ENCODE results near the gene SRSF3.
"Not testable (repeated sequence)": the region's sequence is repeated elsewhere in the genome, so short reads cannot be mapped to it uniquely, and the experiment has no call there.

SRSF3 gene

DNA sequence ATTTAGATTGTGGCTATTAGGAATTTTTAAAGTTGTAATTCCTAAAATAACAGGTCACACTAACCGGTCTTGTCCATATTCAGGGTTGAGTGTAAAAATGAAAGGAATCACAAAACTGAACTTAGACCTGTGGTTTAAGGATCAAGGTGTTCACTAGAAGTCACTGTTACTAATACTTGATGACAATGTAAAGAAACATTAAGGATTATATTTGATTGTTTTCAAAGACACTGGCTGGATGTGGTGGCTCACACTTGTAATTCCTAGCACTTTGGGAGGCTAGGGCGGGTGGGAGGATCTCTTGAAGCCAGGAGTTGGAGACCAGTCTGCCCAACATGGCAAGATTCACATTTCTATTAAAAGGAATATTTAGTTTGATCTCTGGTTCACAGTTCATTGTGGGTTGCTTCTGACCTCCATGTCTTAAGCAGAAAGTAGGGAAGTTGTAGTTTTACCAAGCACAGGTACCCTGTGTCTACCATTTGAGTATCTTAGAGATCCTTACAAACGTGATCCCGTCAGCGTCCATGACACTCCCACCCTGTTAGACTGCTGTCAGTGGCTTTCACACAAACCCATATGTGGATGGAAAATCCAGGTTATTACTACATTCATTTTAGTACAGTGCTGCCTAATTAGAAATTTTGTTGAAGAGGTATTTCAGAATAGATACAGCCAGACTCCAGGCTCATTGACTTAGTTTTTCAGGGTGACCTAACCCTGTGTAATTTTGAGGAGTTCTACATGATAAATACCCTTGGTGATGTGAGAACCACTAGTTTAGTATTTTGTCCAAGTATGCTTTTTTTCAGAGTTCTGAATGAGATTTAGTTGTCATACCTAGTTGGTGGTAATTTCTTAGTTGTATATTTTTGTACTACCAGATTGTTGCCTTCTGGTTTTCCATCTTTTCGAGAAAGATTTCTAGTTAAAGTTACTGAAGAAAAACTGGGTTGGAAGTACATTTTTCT lies 10.2 kb downstream of the SRSF3 start:
- no peak for TF ChIP-seq CTCF (IDR thresholded peaks at IDR 0.05; ENCODE audit: low read depth, low read length)
- DNase-seq (ENCODE audit: low read depth in 2 of 2) = no peak

GRCh38 chr6:36605143-36605542 lies 11.0 kb downstream of the SRSF3 start:
- TF ChIP-seq CTCF (IDR thresholded peaks at IDR 0.05; ENCODE audit: low read depth, low read length) = no peak
- DNase-seq (ENCODE audit: low read depth in 2 of 2) = no peak

More for the DNA sequence above, 10.2 kb downstream of the SRSF3 start:
- H3K4me3 ChIP-seq (replicated peaks in 1 of 2; ENCODE audit: low read depth in 2 of 2, low read length in 2 of 2) = no peak overlapping the region

GRCh38 chr6:36605560-36606391 lies 11.6 kb downstream of the SRSF3 start:
- DNase-seq (ENCODE audit: low read depth in 2 of 2) = peak in 1 of 2 donors; percentile 54
- TF ChIP-seq CTCF (IDR thresholded peaks at IDR 0.05; ENCODE audit: low read depth, low read length) = peak; percentile 20
- no peak overlapping the region for H3K4me3 ChIP-seq (replicated peaks in 1 of 2; ENCODE audit: low read depth in 2 of 2, low read length in 2 of 2)

More at GRCh38 chr6:36605143-36605542, 11.0 kb downstream of the SRSF3 start:
- no peak overlapping the region for H3K4me3 ChIP-seq (replicated peaks in 1 of 2; ENCODE audit: low read depth in 2 of 2, low read length in 2 of 2)

- not testable (repeated sequence) for DNase-seq (ENCODE audit: low read depth in 2 of 2); H3K4me3 ChIP-seq (replicated peaks in 1 of 2; ENCODE audit: low read depth in 2 of 2, low read length in 2 of 2)
Observed at GRCh38 chr6:36607305-36607682, 13.1 kb downstream of the SRSF3 start.

DNA sequence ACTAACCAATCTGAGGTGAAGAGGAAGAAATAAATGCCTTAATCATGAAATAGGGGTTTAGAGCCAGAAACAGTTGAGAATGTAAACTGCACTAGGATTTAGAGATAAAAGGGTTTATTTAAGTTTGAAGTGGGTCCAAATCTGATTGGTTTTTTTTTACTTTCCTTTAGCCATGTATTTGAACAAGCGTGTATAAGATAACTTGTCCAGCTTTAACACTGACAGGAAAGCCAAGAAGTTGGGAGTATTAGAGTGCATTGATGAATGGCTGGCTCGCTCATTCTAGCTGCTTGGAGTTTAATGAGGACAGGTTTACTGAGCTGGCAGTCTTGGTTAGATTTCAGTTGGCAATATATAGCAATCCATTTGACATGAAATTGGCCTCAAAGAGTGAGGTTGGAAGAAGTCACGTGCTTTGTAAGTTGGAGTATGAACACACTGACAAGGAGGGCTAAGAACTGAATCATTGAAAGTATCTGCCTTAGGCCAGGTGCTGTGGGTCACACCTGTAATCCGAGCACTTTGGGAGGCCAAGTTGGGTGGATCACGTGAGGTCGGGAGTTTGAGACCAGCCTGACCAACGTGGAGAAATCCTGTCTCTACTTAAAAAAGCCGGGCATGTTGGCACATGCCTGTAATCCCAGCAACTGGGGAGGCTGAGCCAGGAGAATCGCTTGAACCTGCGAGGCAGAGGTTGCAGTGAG lies 13.7 kb downstream of the SRSF3 start:
- no peak for DNase-seq (ENCODE audit: low read depth in 2 of 2)
- no peak overlapping the region for H3K4me3 ChIP-seq (replicated peaks in 1 of 2; ENCODE audit: low read depth in 2 of 2, low read length in 2 of 2)
- TF ChIP-seq CTCF (IDR thresholded peaks at IDR 0.05; ENCODE audit: low read depth, low read length) = no peak

- H3K4me3 ChIP-seq (replicated peaks in 1 of 2; ENCODE audit: low read depth in 2 of 2, low read length in 2 of 2) = no peak overlapping the region
- TF ChIP-seq CTCF (IDR thresholded peaks at IDR 0.05; ENCODE audit: low read depth, low read length) = no peak
- DNase-seq (ENCODE audit: low read depth in 2 of 2) = no peak
Observed at GRCh38 chr6:36608788-36609563, 14.8 kb downstream of the SRSF3 start.
